Caco-2 (cell line): ENCODE measurements around the gene PARP9. TPM values are rescaled to one million over a fixed set of nuclear protein-coding genes. Genes with fewer than 3 reads are reported as not detected.

ENCODE experiments used
- BruUV-seq: library from RNA; stranded (reverse); fragments of 400-500 nt; replicated peaks from 2 replicates; lab custom pipeline; 2021; lab: Mats Ljungman, UMichigan
- CTCF ChIA-PET: fragments of 300-600 bp; sonication (Branson Sonifier 250); formaldehyde crosslinking; loops from one replicate; lab custom pipeline; 2022; ENCODE audit warnings: antibody characterized with exemption; lab: Charles Lee
- POLR2A ChIA-PET: fragments of 300-600 bp; sonication (Branson Sonifier 250); formaldehyde crosslinking; loops from one replicate; lab custom pipeline; 2022; ENCODE audit warnings: antibody characterized with exemption; lab: Charles Lee
- DNase-seq, 2 experiments: peaks; one replicate each; pipeline versions ENCODE4 v3.0.0 to v3.0.0-alpha.2; 2020 to 2022
- H3K27me3 ChIP-seq: replicated peaks from 2 replicates; pipeline ENCODE4 v1.6.0; 2011; ENCODE audit warnings: low read length; ENCODE audit not compliant: control insufficient read depth, insufficient read depth
- H3K36me3 ChIP-seq: 2 replicates; pipeline ENCODE4 v1.5.1; 2011; ENCODE audit warnings: low read length; ENCODE audit not compliant: control insufficient read depth, insufficient read depth
- H3K4me1 ChIP-seq: fragments of 250-450 bp; sonication (Bioruptor Pico); 2 replicates; pipeline ENCODE4 v1.5.1; 2020; ENCODE audit warnings: mild to moderate bottlenecking
- H3K4me3 ChIP-seq: 2 replicates; pipeline ENCODE4 v1.5.1; 2011; ENCODE audit warnings: low read depth, mild to moderate bottlenecking, control low read depth, low read length
- H3K9me3 ChIP-seq: fragments of 250-450 bp; sonication (Bioruptor Pico); 2 replicates; pipeline ENCODE4 v1.5.1; 2020; ENCODE audit warnings: mild to moderate bottlenecking, moderate library complexity
- H3K27ac Mint-ChIP-seq: one replicate; pipeline ENCODE4 v1.8.0; 2022; ENCODE audit warnings: mixed read lengths; ENCODE audit not compliant: unreplicated experiment
- H3K27me3 Mint-ChIP-seq: one replicate; pipeline ENCODE4 v1.8.0; 2022; ENCODE audit warnings: mixed read lengths; ENCODE audit not compliant: insufficient read depth, unreplicated experiment
- H3K36me3 Mint-ChIP-seq: one replicate; pipeline ENCODE4 v1.8.0; 2022; ENCODE audit warnings: mild to moderate bottlenecking, mixed read lengths; ENCODE audit not compliant: insufficient read depth, unreplicated experiment
- H3K4me1 Mint-ChIP-seq: one replicate; pipeline ENCODE4 v1.8.0; 2022; ENCODE audit warnings: low read depth, mixed read lengths; ENCODE audit not compliant: unreplicated experiment
- H3K4me3 Mint-ChIP-seq: one replicate; pipeline ENCODE4 v1.8.0; 2022; ENCODE audit warnings: mild to moderate bottlenecking, moderate library complexity, mixed read lengths; ENCODE audit not compliant: unreplicated experiment
- H3K9me3 Mint-ChIP-seq: one replicate; pipeline ENCODE4 v1.8.0; 2022; ENCODE audit warnings: mixed read lengths; ENCODE audit not compliant: unreplicated experiment
- intact Hi-C: fragments of 100-400 bp; cut with micrococcal nuclease; formaldehyde crosslinking; loops from one replicate; pipeline ENCODE4 v1.10.0; 2022; ENCODE audit not compliant: unreplicated experiment
- total RNA-seq: library from RNA; stranded (reverse); gene quantifications from 2 replicates; pipeline ENCODE4 v1.2.3, GENCODE V29; 2022
- TF ChIP-seq, protein P1 (sequence below), 2 experiments: fragments of 200-600 bp in 1 of 2; IDR thresholded peaks; 1 replicate in 1 of 2; 2 replicates in 1 of 2; pipeline versions ENCODE4 v1.5.1 to v1.8.0; 2011 to 2022; ENCODE audit warnings: antibody characterized with exemption in 1 of 2, control low read depth in 1 of 2, inconsistent platforms in 1 of 2, low read depth in 1 of 2, low read length in 1 of 2, mild to moderate bottlenecking in 1 of 2, moderate library complexity in 1 of 2; ENCODE audit not compliant: insufficient read depth in 1 of 2, severe bottlenecking in 1 of 2, unreplicated experiment in 1 of 2

Gene PARP9
- total RNA-seq, 1 experiment from 2014 or later = 15.8 TPM

- Mint-ChIP-seq H3K36me3 (no peaks in the 10 kb centered on the region), H3K4me3 (no peak overlapping the region), H3K9me3 (peaks cover 29% of the 10 kb centered on the region), H3K27me3 (no peaks in the 10 kb centered on the region), H3K27ac (no peak overlapping the region), H3K4me1 (no peaks in the 10 kb centered on the region)
- TF ChIP-seq, protein P1, sequence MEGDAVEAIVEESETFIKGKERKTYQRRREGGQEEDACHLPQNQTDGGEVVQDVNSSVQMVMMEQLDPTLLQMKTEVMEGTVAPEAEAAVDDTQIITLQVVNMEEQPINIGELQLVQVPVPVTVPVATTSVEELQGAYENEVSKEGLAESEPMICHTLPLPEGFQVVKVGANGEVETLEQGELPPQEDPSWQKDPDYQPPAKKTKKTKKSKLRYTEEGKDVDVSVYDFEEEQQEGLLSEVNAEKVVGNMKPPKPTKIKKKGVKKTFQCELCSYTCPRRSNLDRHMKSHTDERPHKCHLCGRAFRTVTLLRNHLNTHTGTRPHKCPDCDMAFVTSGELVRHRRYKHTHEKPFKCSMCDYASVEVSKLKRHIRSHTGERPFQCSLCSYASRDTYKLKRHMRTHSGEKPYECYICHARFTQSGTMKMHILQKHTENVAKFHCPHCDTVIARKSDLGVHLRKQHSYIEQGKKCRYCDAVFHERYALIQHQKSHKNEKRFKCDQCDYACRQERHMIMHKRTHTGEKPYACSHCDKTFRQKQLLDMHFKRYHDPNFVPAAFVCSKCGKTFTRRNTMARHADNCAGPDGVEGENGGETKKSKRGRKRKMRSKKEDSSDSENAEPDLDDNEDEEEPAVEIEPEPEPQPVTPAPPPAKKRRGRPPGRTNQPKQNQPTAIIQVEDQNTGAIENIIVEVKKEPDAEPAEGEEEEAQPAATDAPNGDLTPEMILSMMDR (IDR thresholded peaks at IDR 0.05; ENCODE audit: insufficient read depth in 1 of 2, low read depth in 1 of 2, low read length in 1 of 2, severe bottlenecking in 1 of 2, unreplicated experiment in 1 of 2) = no peak
- Histone ChIP-seq H3K4me3 (no peak overlapping the region), H3K4me1 (no peaks in the 10 kb centered on the region), H3K36me3 (no peaks in the 10 kb centered on the region), H3K9me3 (peaks cover 14% of the 10 kb centered on the region), H3K27me3 (no peaks in the 10 kb centered on the region)
- no TSS peak for BruUV-seq
- intact Hi-C loops = no loop called here
- ChIA-PET POLR2A (no interaction called here), CTCF (no interaction called here)
- no peak for DNase-seq
Observed at GRCh38 chr3:122586098-122586497, 22.0 kb upstream of the PARP9 start.

GRCh38 chr3:122582390-122582789 lies 18.3 kb upstream of the PARP9 start:
- ChIA-PET POLR2A (no interaction called here), CTCF (no interaction called here)
- H3K36me3 ChIP-seq = no peaks in the 10 kb centered on the region
- TF ChIP-seq, protein P1 (IDR thresholded peaks at IDR 0.05; ENCODE audit: insufficient read depth in 1 of 2, low read depth in 1 of 2, low read length in 1 of 2, severe bottlenecking in 1 of 2, unreplicated experiment in 1 of 2) = no peak
- no peaks in the 10 kb centered on the region for H3K27me3 ChIP-seq
- Mint-ChIP-seq H3K27ac (no peak overlapping the region), H3K36me3 (no peaks in the 10 kb centered on the region), H3K9me3 (peaks cover 32% of the 10 kb centered on the region), H3K4me3 (no peak overlapping the region), H3K27me3 (no peaks in the 10 kb centered on the region), H3K4me1 (no peaks in the 10 kb centered on the region)
- intact Hi-C loops = no loop called here
- H3K4me3 ChIP-seq = no peak overlapping the region
- no peaks in the 10 kb centered on the region for H3K4me1 ChIP-seq
- H3K9me3 ChIP-seq = peaks cover 18% of the 10 kb centered on the region
- no TSS peak for BruUV-seq
- no peak for DNase-seq

DNA sequence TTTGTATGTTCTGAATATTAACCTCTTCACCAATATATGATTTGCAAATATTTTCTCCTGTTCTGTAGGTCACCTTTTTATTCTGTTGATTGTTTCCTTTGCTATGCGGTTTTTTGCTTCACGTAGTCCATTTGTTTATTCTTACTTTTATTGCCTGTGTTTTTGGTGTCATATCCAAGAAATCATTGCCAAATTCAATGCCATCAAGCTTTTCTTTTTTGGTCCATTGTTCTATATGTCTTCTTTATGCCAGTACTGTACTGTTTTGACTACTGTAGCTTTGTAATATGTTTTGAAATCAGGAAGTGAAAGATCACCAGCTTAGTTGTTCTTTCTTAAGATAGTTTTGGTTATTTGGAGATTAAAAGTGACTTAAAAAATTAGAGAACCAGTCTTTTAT lies 17.5 kb upstream of the PARP9 start:
- BruUV-seq = no TSS peak
- Mint-ChIP-seq H3K36me3 (no peaks in the 10 kb centered on the region), H3K9me3 (peaks cover 32% of the 10 kb centered on the region), H3K4me3 (no peak overlapping the region), H3K27me3 (no peaks in the 10 kb centered on the region), H3K4me1 (no peaks in the 10 kb centered on the region), H3K27ac (no peak overlapping the region)
- H3K4me3 ChIP-seq = no peak overlapping the region
- no peaks in the 10 kb centered on the region for H3K4me1 ChIP-seq
- H3K9me3 ChIP-seq = peaks cover 18% of the 10 kb centered on the region
- intact Hi-C loops = no loop called here
- TF ChIP-seq, protein P1 (IDR thresholded peaks at IDR 0.05; ENCODE audit: insufficient read depth in 1 of 2, low read depth in 1 of 2, low read length in 1 of 2, severe bottlenecking in 1 of 2, unreplicated experiment in 1 of 2) = no peak
- no peak for DNase-seq
- POLR2A ChIA-PET = no interaction called here
- H3K36me3 ChIP-seq = no peaks in the 10 kb centered on the region
- CTCF ChIA-PET = no interaction called here
- H3K27me3 ChIP-seq = no peaks in the 10 kb centered on the region
